Measurements from ENCODE around the gene MUS81. TPM values are rescaled to one million over a fixed set of nuclear protein-coding genes. Genes with fewer than 3 reads are reported as not detected.

MUS81 gene
- total and polyA plus RNA-seq, 2 of the 13 experiments (the other 11 are each of a cell fraction or from before 2014, with no cell fraction given) = 25.6 to 30.2 TPM

DNA sequence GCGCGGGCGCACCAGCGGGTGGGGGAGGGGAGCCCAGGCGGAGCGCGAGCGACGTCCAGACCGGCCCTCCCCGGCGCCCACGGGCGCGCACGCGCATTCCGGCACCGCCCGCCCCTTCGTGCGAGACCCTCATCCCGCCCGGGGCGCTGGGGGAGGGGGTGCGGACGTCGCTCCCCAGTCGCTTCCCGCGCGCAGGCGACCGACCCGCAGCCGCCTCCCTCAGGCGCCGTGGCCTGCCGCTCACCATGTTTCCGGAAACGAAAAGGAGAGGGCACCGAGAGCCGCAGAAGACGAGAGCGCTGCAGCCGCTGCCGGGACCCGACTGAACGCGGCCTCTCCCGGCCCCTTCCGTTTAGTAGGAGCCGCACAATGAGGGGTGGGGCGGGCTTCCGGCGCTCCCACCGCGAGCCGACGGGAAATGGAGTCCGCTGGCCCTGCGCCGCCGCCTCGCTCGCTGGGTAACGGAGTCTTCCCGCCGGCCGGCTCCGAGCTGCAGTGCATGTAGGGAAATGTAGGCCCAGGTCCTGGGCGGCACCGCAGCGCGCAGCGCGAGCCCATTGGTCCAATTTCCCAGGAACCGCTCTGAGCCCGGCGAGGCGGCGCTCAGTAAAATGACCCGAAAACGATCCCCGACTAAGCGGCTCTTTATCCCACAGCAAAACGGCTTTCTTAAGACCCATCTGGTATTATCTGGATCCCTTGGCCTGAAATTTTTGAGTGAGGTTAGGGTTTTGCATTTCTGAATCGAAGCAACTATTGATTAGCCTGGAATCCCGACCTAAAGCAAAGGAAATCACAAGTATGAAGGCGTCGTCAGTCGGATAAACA lies 2.2 kb upstream of the MUS81 start, which contains the start of gene CFL1 (continued):
- TF ChIP-seq, protein P1, sequence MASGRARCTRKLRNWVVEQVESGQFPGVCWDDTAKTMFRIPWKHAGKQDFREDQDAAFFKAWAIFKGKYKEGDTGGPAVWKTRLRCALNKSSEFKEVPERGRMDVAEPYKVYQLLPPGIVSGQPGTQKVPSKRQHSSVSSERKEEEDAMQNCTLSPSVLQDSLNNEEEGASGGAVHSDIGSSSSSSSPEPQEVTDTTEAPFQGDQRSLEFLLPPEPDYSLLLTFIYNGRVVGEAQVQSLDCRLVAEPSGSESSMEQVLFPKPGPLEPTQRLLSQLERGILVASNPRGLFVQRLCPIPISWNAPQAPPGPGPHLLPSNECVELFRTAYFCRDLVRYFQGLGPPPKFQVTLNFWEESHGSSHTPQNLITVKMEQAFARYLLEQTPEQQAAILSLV (CRISPR knock-in tag; IDR thresholded peaks at IDR 0.05; ENCODE audit: borderline replicate concordance) = peak; percentile 31; the same call in 1 of the 2 replicates
- TF ChIP-seq KLF6 (CRISPR knock-in tag; IDR thresholded peaks at IDR 0.05) (peak; percentile 92), ELF4 (CRISPR knock-in tag; IDR thresholded peaks at IDR 0.05; ENCODE audit: borderline replicate concordance) (peak; percentile 78), ARID2 (CRISPR knock-in tag; IDR thresholded peaks at IDR 0.05; ENCODE audit: borderline replicate concordance) (peak; percentile 78; the same call in 1 of the 2 replicates), NONO (IDR thresholded peaks at IDR 0.05) (no peak), NONO (CRISPR knock-in tag; conservative IDR thresholded peaks at IDR 0.05) (peak; percentile 67), ZNF329 (CRISPR knock-in tag; IDR thresholded peaks at IDR 0.05; ENCODE audit: low read depth) (0 out of 2 replicates have a peak, but pooled peaks have one; percentile 66), HES4 (CRISPR knock-in tag; IDR thresholded peaks at IDR 0.05; ENCODE audit: borderline replicate concordance) (peak; percentile 67; the same call in 1 of the 2 replicates), ZKSCAN8 (CRISPR knock-in tag; IDR thresholded peaks at IDR 0.05; ENCODE audit: borderline replicate concordance) (peak; percentile 39; the same call in 1 of the 2 replicates), U2AF1 (optimal IDR thresholded peaks at IDR 0.05; ENCODE audit: low read depth, low read length) (peak; percentile 71), TRIM24 (CRISPR knock-in tag; IDR thresholded peaks at IDR 0.05) (no peak), TSC22D2 (CRISPR knock-in tag; IDR thresholded peaks at IDR 0.05; ENCODE audit: borderline replicate concordance) (no peak), ZNF883 (CRISPR knock-in tag; IDR thresholded peaks at IDR 0.05; ENCODE audit: not compliant biosample characterization) (peak; percentile 42), BORCS8-MEF2B (CRISPR knock-in tag; IDR thresholded peaks at IDR 0.05) (peak; percentile 33; the same call in 1 of the 2 replicates), SOX13 (IDR thresholded peaks at IDR 0.05) (no peak), SOX13 (CRISPR knock-in tag; conservative IDR thresholded peaks at IDR 0.05 in 1 of 2, IDR thresholded peaks at IDR 0.05 in 1 of 2) (peak in 1 of 2 experiments; percentile 77; a peak in 2 of 4 replicates), POGZ (CRISPR knock-in tag; IDR thresholded peaks at IDR 0.05) (peak; percentile 38; the same call in 1 of the 2 replicates), PCBP2 (optimal IDR thresholded peaks at IDR 0.05; ENCODE audit: low read depth, low read length, poor library complexity, severe bottlenecking) (no peak), CHD4 (IDR thresholded peaks at IDR 0.05; ENCODE audit: borderline replicate concordance, low read length) (no peak)
- TF ChIP-seq, protein P2, sequence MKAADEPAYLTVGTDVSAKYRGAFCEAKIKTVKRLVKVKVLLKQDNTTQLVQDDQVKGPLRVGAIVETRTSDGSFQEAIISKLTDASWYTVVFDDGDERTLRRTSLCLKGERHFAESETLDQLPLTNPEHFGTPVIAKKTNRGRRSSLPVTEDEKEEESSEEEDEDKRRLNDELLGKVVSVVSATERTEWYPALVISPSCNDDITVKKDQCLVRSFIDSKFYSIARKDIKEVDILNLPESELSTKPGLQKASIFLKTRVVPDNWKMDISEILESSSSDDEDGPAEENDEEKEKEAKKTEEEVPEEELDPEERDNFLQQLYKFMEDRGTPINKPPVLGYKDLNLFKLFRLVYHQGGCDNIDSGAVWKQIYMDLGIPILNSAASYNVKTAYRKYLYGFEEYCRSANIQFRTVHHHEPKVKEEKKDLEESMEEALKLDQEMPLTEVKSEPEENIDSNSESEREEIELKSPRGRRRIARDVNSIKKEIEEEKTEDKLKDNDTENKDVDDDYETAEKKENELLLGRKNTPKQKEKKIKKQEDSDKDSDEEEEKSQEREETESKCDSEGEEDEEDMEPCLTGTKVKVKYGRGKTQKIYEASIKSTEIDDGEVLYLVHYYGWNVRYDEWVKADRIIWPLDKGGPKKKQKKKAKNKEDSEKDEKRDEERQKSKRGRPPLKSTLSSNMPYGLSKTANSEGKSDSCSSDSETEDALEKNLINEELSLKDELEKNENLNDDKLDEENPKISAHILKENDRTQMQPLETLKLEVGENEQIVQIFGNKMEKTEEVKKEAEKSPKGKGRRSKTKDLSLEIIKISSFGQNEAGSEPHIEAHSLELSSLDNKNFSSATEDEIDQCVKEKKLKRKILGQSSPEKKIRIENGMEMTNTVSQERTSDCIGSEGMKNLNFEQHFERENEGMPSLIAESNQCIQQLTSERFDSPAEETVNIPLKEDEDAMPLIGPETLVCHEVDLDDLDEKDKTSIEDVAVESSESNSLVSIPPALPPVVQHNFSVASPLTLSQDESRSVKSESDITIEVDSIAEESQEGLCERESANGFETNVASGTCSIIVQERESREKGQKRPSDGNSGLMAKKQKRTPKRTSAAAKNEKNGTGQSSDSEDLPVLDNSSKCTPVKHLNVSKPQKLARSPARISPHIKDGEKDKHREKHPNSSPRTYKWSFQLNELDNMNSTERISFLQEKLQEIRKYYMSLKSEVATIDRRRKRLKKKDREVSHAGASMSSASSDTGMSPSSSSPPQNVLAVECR (CRISPR knock-in tag; IDR thresholded peaks at IDR 0.05; ENCODE audit: borderline replicate concordance) = peak; percentile 88; the same call in 1 of the 2 replicates
- TF ChIP-seq, protein P3, sequence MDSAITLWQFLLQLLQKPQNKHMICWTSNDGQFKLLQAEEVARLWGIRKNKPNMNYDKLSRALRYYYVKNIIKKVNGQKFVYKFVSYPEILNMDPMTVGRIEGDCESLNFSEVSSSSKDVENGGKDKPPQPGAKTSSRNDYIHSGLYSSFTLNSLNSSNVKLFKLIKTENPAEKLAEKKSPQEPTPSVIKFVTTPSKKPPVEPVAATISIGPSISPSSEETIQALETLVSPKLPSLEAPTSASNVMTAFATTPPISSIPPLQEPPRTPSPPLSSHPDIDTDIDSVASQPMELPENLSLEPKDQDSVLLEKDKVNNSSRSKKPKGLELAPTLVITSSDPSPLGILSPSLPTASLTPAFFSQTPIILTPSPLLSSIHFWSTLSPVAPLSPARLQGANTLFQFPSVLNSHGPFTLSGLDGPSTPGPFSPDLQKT (CRISPR knock-in tag; IDR thresholded peaks at IDR 0.05; ENCODE audit: borderline replicate concordance) = no peak

Measured in HepG2 (cell line).